Testis (tissue), 2 donors: ENCODE results near the gene SFMBT2.

Source experiments
- POLR2A ChIP-seq: fragments of 450-650 bp; IDR thresholded peaks from one replicate; pipeline ENCODE4 v1.6.1; 2017; ENCODE audit warnings: antibody characterized with exemption, mild to moderate bottlenecking, moderate library complexity
- TF ChIP-seq, protein P1 (sequence below), 3 experiments: fragments of 450-650 bp in 2 of 3; fragments of 200-600 bp in 1 of 3; sonication (generic) in 1 of 3; IDR thresholded peaks; one replicate each; pipeline ENCODE4 v1.5.1; 2016 to 2019; ENCODE audit warnings: antibody characterized with exemption in 3 of 3, mild to moderate bottlenecking in 2 of 3, moderate library complexity in 1 of 3

DNA sequence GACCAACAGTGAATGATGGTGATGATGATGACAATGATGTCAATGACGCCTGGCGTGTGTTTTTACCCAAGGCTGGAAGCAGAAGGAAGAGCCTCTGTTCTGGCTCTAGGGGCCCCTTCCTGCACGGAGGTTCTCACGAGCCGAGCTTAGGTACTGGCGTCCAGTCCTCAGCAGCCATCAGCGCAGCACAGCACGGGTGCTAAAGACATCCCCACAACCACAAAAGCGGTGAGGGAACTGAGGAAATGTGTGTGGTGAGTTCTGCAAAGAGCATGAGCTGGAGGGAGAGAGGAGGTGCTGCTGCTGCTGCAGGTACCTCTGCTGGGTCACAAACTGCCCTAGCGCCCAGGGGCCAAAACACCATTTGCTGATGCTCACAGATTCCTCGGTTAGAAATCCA, 81.6 kb downstream of the SFMBT2 start:
- TF ChIP-seq, protein P1, sequence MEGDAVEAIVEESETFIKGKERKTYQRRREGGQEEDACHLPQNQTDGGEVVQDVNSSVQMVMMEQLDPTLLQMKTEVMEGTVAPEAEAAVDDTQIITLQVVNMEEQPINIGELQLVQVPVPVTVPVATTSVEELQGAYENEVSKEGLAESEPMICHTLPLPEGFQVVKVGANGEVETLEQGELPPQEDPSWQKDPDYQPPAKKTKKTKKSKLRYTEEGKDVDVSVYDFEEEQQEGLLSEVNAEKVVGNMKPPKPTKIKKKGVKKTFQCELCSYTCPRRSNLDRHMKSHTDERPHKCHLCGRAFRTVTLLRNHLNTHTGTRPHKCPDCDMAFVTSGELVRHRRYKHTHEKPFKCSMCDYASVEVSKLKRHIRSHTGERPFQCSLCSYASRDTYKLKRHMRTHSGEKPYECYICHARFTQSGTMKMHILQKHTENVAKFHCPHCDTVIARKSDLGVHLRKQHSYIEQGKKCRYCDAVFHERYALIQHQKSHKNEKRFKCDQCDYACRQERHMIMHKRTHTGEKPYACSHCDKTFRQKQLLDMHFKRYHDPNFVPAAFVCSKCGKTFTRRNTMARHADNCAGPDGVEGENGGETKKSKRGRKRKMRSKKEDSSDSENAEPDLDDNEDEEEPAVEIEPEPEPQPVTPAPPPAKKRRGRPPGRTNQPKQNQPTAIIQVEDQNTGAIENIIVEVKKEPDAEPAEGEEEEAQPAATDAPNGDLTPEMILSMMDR (IDR thresholded peaks at IDR 0.05), result no peak
- no peak for TF ChIP-seq POLR2A
